DND-41 (cell line): ENCODE data around the gene NTM.

Experiments
- ATAC-seq: fragments of 200-7000 bp; cut with Tn5 transposase; 3 replicates; pipeline ENCODE4 v1.9.1; 2021; ENCODE audit warnings: low read depth; ENCODE audit not compliant: insufficient read depth
- DNase-seq: peaks from one replicate; pipeline ENCODE4 v3.0.0-alpha.2; 2020
- H2AFZ ChIP-seq: 2 replicates; pipeline ENCODE4 v1.6.0; 2012; ENCODE audit warnings: low read depth, low read length
- H3K27ac ChIP-seq: 2 replicates; pipeline ENCODE4 v1.5.1; 2012; ENCODE audit warnings: low read length, inconsistent platforms
- H3K27me3 ChIP-seq: fragments of 200-600 bp; sonication (generic); 2 replicates; pipeline ENCODE4 v1.6.0; 2012; ENCODE audit warnings: low read length, mild to moderate bottlenecking, inconsistent platforms; ENCODE audit not compliant: insufficient read depth, poor library complexity
- H3K36me3 ChIP-seq: 2 replicates; pipeline ENCODE4 v1.5.1; 2012; ENCODE audit warnings: low read length, inconsistent platforms; ENCODE audit not compliant: insufficient read depth
- H3K4me1 ChIP-seq: 2 replicates; pipeline ENCODE4 v1.5.1; 2012; ENCODE audit warnings: mild to moderate bottlenecking, low read length; ENCODE audit not compliant: insufficient read depth
- H3K4me2 ChIP-seq: 2 replicates; pipeline ENCODE4 v1.6.0; 2012; ENCODE audit warnings: mild to moderate bottlenecking, moderate library complexity, low read length, inconsistent platforms; ENCODE audit not compliant: insufficient read depth
- H3K4me3 ChIP-seq, 2 experiments: fragments of 200-600 bp in 1 of 2; shearing (Covaris generic) in 1 of 2; 2 replicates each; pipeline ENCODE4 v1.5.1; 2012 to 2016; ENCODE audit warnings: inconsistent platforms in 2 of 2, low read length in 2 of 2, mild to moderate bottlenecking in 2 of 2, low read depth in 1 of 2, moderate library complexity in 1 of 2
- H3K79me2 ChIP-seq: 2 replicates; pipeline ENCODE4 v1.6.0; 2012; ENCODE audit warnings: low read length, inconsistent platforms; ENCODE audit not compliant: insufficient read depth
- H3K9ac ChIP-seq: 2 replicates; pipeline ENCODE4 v1.6.0; 2012; ENCODE audit warnings: low read depth, mild to moderate bottlenecking, inconsistent platforms, low read length, moderate library complexity
- H3K9me3 ChIP-seq: 2 replicates; pipeline ENCODE4 v1.5.1; 2012; ENCODE audit warnings: low read length, moderate library complexity, mild to moderate bottlenecking, inconsistent platforms; ENCODE audit not compliant: insufficient read depth, severe bottlenecking
- H4K20me1 ChIP-seq: 2 replicates; pipeline ENCODE4 v1.6.0; 2012; ENCODE audit warnings: low read length; ENCODE audit not compliant: insufficient read depth
- EZH2 ChIP-seq: IDR thresholded peaks from 3 replicates; pipeline ENCODE4 v1.6.1; 2012; ENCODE audit warnings: borderline replicate concordance, low read depth, mild to moderate bottlenecking, moderate library complexity, low read length, inconsistent platforms; ENCODE audit not compliant: severe bottlenecking
- TF ChIP-seq, protein P1 (sequence below): IDR thresholded peaks from 2 replicates; pipeline ENCODE4 v1.5.1; 2012; ENCODE audit warnings: borderline replicate concordance, low read length, moderate library complexity, mild to moderate bottlenecking; ENCODE audit not compliant: poor library complexity, severe bottlenecking; ENCODE audit errors: extremely low read depth

Gene NTM

DNA sequence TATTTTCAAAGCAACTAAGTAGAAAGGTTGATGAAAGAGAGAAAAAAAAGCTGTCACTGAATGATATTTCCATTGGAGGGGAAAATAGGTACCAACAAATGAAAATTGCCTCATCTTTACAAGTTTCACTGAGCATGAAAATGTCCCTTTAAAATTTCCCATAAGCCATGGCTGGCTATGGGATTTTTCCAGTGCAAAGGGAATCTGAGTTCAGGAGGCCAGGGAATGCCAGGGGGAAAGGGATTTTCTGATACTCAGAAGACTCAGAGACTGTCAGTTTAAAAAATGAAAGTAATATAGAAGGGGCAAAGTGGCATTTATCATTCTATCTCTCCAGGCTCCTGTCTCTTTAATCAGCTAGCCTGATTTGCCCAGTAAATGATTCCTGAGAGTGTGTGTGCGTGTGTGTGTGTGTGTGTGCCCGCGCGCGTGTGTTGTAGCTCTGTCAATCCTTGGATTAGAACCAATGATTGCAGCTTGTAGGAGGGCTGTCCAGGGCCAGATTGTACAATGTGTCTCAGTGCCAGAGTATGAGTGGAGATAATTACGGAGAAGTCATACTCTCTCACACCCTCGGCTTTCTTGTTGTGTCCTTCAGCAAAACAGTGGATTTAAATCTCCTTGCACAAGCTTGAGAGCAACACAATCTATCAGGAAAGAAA lies at the start of gene NTM:
Gene NTM (plus strand): TSS at position 526 of the 662 bp plus-strand sequence.
- Histone ChIP-seq H3K27ac (no peak within 1 kb of the TSS), H3K79me2 (no peaks in the 10 kb centered on the region), H2AFZ (no peak within 1 kb of the TSS), H3K27me3 (peaks cover 33% of the 10 kb centered on the region), H3K9ac (no peak within 1 kb of the TSS), H4K20me1 (no peaks in the 10 kb centered on the region), H3K36me3 (no peaks in the 10 kb centered on the region), H3K4me1 (no peaks in the 10 kb centered on the region), H3K9me3 (no peaks in the 10 kb centered on the region), H3K4me2 (no peak within 1 kb of the TSS), H3K4me3 (no peak within 1 kb of the TSS)
- ATAC-seq (no peak), DNase-seq (no peak)
- TF ChIP-seq EZH2, result no peak
- TF ChIP-seq, protein P1, sequence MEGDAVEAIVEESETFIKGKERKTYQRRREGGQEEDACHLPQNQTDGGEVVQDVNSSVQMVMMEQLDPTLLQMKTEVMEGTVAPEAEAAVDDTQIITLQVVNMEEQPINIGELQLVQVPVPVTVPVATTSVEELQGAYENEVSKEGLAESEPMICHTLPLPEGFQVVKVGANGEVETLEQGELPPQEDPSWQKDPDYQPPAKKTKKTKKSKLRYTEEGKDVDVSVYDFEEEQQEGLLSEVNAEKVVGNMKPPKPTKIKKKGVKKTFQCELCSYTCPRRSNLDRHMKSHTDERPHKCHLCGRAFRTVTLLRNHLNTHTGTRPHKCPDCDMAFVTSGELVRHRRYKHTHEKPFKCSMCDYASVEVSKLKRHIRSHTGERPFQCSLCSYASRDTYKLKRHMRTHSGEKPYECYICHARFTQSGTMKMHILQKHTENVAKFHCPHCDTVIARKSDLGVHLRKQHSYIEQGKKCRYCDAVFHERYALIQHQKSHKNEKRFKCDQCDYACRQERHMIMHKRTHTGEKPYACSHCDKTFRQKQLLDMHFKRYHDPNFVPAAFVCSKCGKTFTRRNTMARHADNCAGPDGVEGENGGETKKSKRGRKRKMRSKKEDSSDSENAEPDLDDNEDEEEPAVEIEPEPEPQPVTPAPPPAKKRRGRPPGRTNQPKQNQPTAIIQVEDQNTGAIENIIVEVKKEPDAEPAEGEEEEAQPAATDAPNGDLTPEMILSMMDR, result no peak

DNA sequence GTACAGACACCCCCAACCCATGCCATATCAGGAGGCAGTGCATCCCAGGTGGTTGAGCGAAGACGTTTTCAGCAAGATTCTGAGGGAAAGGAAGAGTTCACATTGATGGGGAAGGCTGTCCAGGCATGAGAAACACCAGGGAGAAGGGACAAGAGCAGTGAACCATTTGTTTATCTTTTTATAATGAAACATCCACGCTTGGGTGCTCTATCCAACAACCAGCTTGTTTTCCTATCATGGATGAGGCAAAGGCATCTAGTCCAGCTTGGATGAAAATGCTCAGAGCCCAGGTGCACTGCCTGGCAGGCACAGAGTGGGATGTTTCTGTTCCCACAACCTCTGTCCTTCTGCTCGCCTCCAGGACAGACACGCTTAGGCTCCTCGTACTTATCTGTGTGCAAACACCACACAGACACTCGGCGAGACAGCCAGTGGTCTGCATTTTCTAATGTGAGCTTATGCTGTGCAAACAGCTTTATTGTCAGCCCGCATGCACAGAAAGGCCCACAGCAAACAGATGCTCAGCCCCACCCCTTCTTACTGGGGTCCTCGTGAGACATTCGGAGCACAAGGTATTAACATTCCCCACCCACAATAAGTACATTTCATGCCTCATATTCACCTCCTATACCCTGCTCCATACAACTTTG lies 45.4 kb upstream of the NTM start:
- Histone ChIP-seq H3K4me1 (peaks cover 13% of the 10 kb centered on the region), H3K27me3 (no peaks in the 10 kb centered on the region), H3K4me2 (no peak overlapping the region), H3K27ac (no peak overlapping the region), H4K20me1 (no peaks in the 10 kb centered on the region), H2AFZ (no peak overlapping the region), H3K36me3 (no peaks in the 10 kb centered on the region), H3K9ac (no peak overlapping the region), H3K4me3 (no peak overlapping the region), H3K79me2 (no peaks in the 10 kb centered on the region), H3K9me3 (no peaks in the 10 kb centered on the region)
- TF ChIP-seq EZH2, result no peak
- TF ChIP-seq, protein P1, result no peak
- DNase-seq (no peak), ATAC-seq (no peak)

DNA sequence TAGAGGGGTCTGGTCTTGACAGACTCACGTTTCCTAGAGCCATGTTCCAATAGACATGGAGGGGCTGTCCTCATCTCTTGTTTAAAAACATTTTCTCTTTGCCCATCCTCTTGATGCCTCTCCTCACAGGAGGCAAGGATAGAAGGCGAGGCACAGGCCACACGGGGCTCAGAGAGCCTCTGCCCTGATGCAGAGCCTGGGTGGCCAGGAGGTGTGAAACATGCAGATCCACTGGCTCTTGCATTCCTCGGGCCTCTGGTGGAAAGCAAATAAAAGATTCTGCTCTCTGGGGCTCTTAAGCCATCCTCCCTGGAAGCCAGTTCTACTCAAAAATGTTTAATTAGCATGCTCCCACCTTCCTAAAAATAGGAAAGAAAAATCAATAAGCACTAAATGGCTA lies 43.6 kb upstream of the NTM start:
- no peaks in the 10 kb centered on the region for H3K4me1 ChIP-seq
- no peak overlapping the region for H3K4me2 ChIP-seq
- DNase-seq, result no peak
- H3K4me3 ChIP-seq, result no peak overlapping the region
- no peaks in the 10 kb centered on the region for H3K36me3 ChIP-seq
- H3K27ac ChIP-seq, result no peak overlapping the region
- no peaks in the 10 kb centered on the region for H4K20me1 ChIP-seq
- H3K9ac ChIP-seq, result no peak overlapping the region
- no peak for TF ChIP-seq EZH2
- TF ChIP-seq, protein P1, result no peak
- ATAC-seq, result no peak
- H3K27me3 ChIP-seq, result no peaks in the 10 kb centered on the region
- H2AFZ ChIP-seq, result no peak overlapping the region
- no peaks in the 10 kb centered on the region for H3K9me3 ChIP-seq
- no peaks in the 10 kb centered on the region for H3K79me2 ChIP-seq
